NCI-H2196 (cell line): ENCODE data around the gene SLC34A3.

Experiments used
- DNase-seq: peaks from one replicate; lab custom pipeline; 2025; ENCODE audit not compliant: unreplicated experiment; lab: John Stamatoyannopoulos, UW

SLC34A3 gene

GRCh38 chr9:137230705-137231371 is at the start of gene SLC34A3:
Gene SLC34A3 (plus strand): TSS chr9:137230901. CDS start chr9:137231703, 802 bp downstream.
- no peak for DNase-seq

GRCh38 chr9:137181680-137182079 is 49.0 kb upstream of the SLC34A3 start:
- no peak for DNase-seq

GRCh38 chr9:137182836-137183235 is 47.9 kb upstream of the SLC34A3 start:
- DNase-seq, result no peak

- DNase-seq, result no peak
These were observed 46.6 kb upstream of the SLC34A3 start for GRCh38 chr9:137183980-137184595.

- DNase-seq, result no peak
These were observed 45.6 kb upstream of the SLC34A3 start for GRCh38 chr9:137184881-137185660.

- no peak for DNase-seq
These were observed 44.8 kb upstream of the SLC34A3 start for GRCh38 chr9:137185921-137186320.

- peak; percentile 14 for DNase-seq
These were observed 44.3 kb upstream of the SLC34A3 start for GRCh38 chr9:137186385-137186784.

GRCh38 chr9:137187386-137187785 is 43.3 kb upstream of the SLC34A3 start:
- DNase-seq, result no peak

- DNase-seq, result no peak
These were observed 42.6 kb upstream of the SLC34A3 start for GRCh38 chr9:137188086-137188489.

GRCh38 chr9:137188490-137189296 is 42.0 kb upstream of the SLC34A3 start, which contains the start of the genes ANAPC2 and SSNA1:
Gene ANAPC2 (minus strand): TSS chr9:137188560. CDS start chr9:137188532, 28 bp downstream.
Gene SSNA1 (plus strand): TSS chr9:137188676. CDS start chr9:137188727, 51 bp downstream.
- peak; percentile 96 for DNase-seq

- no peak for DNase-seq
These were observed 41.1 kb upstream of the SLC34A3 start for GRCh38 chr9:137189297-137190295.

- DNase-seq, result no peak
These were observed 40.3 kb upstream of the SLC34A3 start for GRCh38 chr9:137190315-137190856.

GRCh38 chr9:137191245-137191644 is 39.5 kb upstream of the SLC34A3 start:
- DNase-seq, result no peak

- no peak for DNase-seq
These were observed 38.8 kb upstream of the SLC34A3 start for GRCh38 chr9:137191691-137192447.

GRCh38 chr9:137192448-137192780 is 38.3 kb upstream of the SLC34A3 start:
- DNase-seq, result no peak

- no peak for DNase-seq
These were observed 37.8 kb upstream of the SLC34A3 start for GRCh38 chr9:137192859-137193258.

GRCh38 chr9:137193771-137194170 is 36.9 kb upstream of the SLC34A3 start:
- no peak for DNase-seq

- DNase-seq, result peak; percentile 58
These were observed 36.3 kb upstream of the SLC34A3 start for GRCh38 chr9:137194388-137194787.

GRCh38 chr9:137194909-137195308 is 35.8 kb upstream of the SLC34A3 start:
- DNase-seq, result peak; percentile 66
